CD14-positive monocyte (primary cell): ENCODE results near the gene RAB3GAP1. TPM values are rescaled to one million over a fixed set of nuclear protein-coding genes. Genes with fewer than 3 reads are reported as not detected.

Experiments used
- DNase-seq, 3 donors: peaks; one replicate each; pipeline ENCODE4 v3.0.0-alpha.2; 2011 to 2022
- H2AFZ ChIP-seq: 2 replicates; pipeline ENCODE4 v1.6.0; 2012; ENCODE audit warnings: mild to moderate bottlenecking, low read depth, low read length, inconsistent platforms; ENCODE audit not compliant: insufficient read depth, poor library complexity, severe bottlenecking
- H3K27ac ChIP-seq, 2 donors: 1 replicate in 1 of 2; 2 replicates in 1 of 2; pipeline ENCODE4 v1.5.1; 2012 to 2013; ENCODE audit warnings: low read length in 2 of 2, control low read depth in 1 of 2, inconsistent platforms in 1 of 2, low read depth in 1 of 2, mild to moderate bottlenecking in 1 of 2
- H3K27me3 ChIP-seq, 2 donors: one replicate each; pipeline versions ENCODE4 v1.6.0 to v1.6.1; 2011 to 2013; ENCODE audit warnings: low read length in 2 of 2; ENCODE audit not compliant: control insufficient read depth in 2 of 2, insufficient read depth in 2 of 2
- H3K36me3 ChIP-seq, 2 donors: replicated peaks in 1 of 2; 1 replicate in 1 of 2; 2 replicates in 1 of 2; pipeline versions ENCODE4 v1.5.1 to v1.6.1; 2012 to 2013; ENCODE audit warnings: low read length in 2 of 2, control low read depth in 1 of 2, inconsistent platforms in 1 of 2, mild to moderate bottlenecking in 1 of 2; ENCODE audit not compliant: insufficient read depth in 2 of 2, control insufficient read depth in 1 of 2
- H3K4me1 ChIP-seq, 2 donors: 1 replicate in 1 of 2; 2 replicates in 1 of 2; pipeline versions ENCODE4 v1.5.1 to v1.6.1; 2012 to 2013; ENCODE audit warnings: low read length in 2 of 2, control low read depth in 1 of 2, inconsistent platforms in 1 of 2, mild to moderate bottlenecking in 1 of 2, moderate library complexity in 1 of 2; ENCODE audit not compliant: insufficient read depth in 2 of 2, control insufficient read depth in 1 of 2
- H3K4me2 ChIP-seq: replicated peaks from 2 replicates; pipeline ENCODE3; 2012; ENCODE audit warnings: low read length, moderate library complexity, mild to moderate bottlenecking; ENCODE audit not compliant: poor library complexity, severe bottlenecking; ENCODE audit errors: extremely low read depth
- H3K4me3 ChIP-seq, 3 experiments: fragments of 200-600 bp in 1 of 3; sonication (generic) in 1 of 3; replicated peaks in 1 of 3; 1 replicate in 2 of 3; 2 replicates in 1 of 3; pipeline ENCODE4 v1.5.1; 2011 to 2013; ENCODE audit warnings: low read length in 3 of 3, mild to moderate bottlenecking in 3 of 3, control low read depth in 2 of 3, low read depth in 2 of 3, inconsistent platforms in 1 of 3, moderate library complexity in 1 of 3
- H3K79me2 ChIP-seq: 2 replicates; pipeline ENCODE4 v1.6.0; 2012; ENCODE audit warnings: mild to moderate bottlenecking, control low read depth, inconsistent platforms, low read length, moderate library complexity; ENCODE audit not compliant: insufficient read depth
- H3K9ac ChIP-seq: 2 replicates; pipeline ENCODE4 v1.6.0; 2017; ENCODE audit warnings: low read length, mild to moderate bottlenecking; ENCODE audit not compliant: insufficient read depth, poor library complexity, severe bottlenecking
- H3K9me3 ChIP-seq, 2 donors: replicated peaks in 1 of 2; 1 replicate in 1 of 2; 2 replicates in 1 of 2; pipeline versions ENCODE4 v1.5.1 to v1.6.1; 2012 to 2013; ENCODE audit warnings: low read length in 2 of 2, control low read depth in 1 of 2; ENCODE audit not compliant: control insufficient read depth in 1 of 2, insufficient read depth in 1 of 2
- H4K20me1 ChIP-seq: 2 replicates; pipeline ENCODE4 v1.6.0; 2012; ENCODE audit warnings: mild to moderate bottlenecking, low read length, control low read depth, moderate library complexity; ENCODE audit not compliant: insufficient read depth
- H3K27ac Mint-ChIP-seq, 7 donors: one replicate each; pipeline ENCODE4 v1.8.0; 2020; ENCODE audit warnings: mild to moderate bottlenecking in 7 of 7, mixed read lengths in 7 of 7, moderate library complexity in 6 of 7, inconsistent platforms in 2 of 7
- H3K27me3 Mint-ChIP-seq, 3 donors: one replicate each; pipeline ENCODE4 v1.8.0; 2021 to 2022; ENCODE audit warnings: low read depth in 3 of 3, mild to moderate bottlenecking in 3 of 3, mixed read lengths in 3 of 3, moderate library complexity in 3 of 3, inconsistent platforms in 1 of 3
- H3K36me3 Mint-ChIP-seq, 2 donors: one replicate each; pipeline ENCODE4 v1.8.0; 2020; ENCODE audit warnings: mixed read lengths in 2 of 2, inconsistent platforms in 1 of 2, mild to moderate bottlenecking in 1 of 2
- H3K4me1 Mint-ChIP-seq: one replicate; pipeline ENCODE4 v1.8.0; 2020; ENCODE audit warnings: mild to moderate bottlenecking, mixed read lengths
- H3K4me3 Mint-ChIP-seq, 2 donors: one replicate each; pipeline ENCODE4 v1.8.0; 2020; ENCODE audit warnings: mild to moderate bottlenecking in 2 of 2, mixed read lengths in 2 of 2, moderate library complexity in 1 of 2
- H3K9me3 Mint-ChIP-seq, 7 donors: one replicate each; pipeline ENCODE4 v1.8.0; 2020 to 2022; ENCODE audit warnings: mixed read lengths in 7 of 7, mild to moderate bottlenecking in 6 of 7, moderate library complexity in 6 of 7, inconsistent platforms in 2 of 7
- CTCF ChIP-seq: fragments of 200-600 bp; IDR thresholded peaks from one replicate; pipeline ENCODE4 v1.8.0; 2022; ENCODE audit warnings: antibody characterized with exemption, mild to moderate bottlenecking
- WGBS: methylation state at CpG from one replicate; pipeline ENCODE4 v1.1.5; 2013; ENCODE audit warnings: missing lambda C conversion rate; ENCODE audit not compliant: insufficient coverage; 5-methylcytosine and 5-hydroxymethylcytosine counted together
- intact Hi-C, 2 donors: fragments of 100-400 bp; cut with micrococcal nuclease; formaldehyde crosslinking; loops; one replicate each; pipeline versions ENCODE4 v1.15.0 to v1.15.1; 2023
- polyA plus RNA-seq, 3 donors: library from polyadenylated mRNA; depleted of rRNA in 1 of 3; unstranded in 2 of 3; stranded (reverse) in 1 of 3; fragments of 300-500 nt in 2 of 3; fragments of >200 nt in 1 of 3; fragmentation: Illumina TruSeq in 2 of 3; gene quantifications; 1 replicate in 2 of 3; 2 replicates in 1 of 3; pipeline ENCODE4 v1.2.3, GENCODE V29; 2012 to 2021

RAB3GAP1 gene
- polyA plus RNA-seq, 3 donors = 8.0 to 17.4 (median 11.3) TPM

GRCh38 chr2:135164431-135164830 lies 112.3 kb downstream of the RAB3GAP1 start:
- Histone ChIP-seq H3K9me3 (no peaks in the 10 kb centered on the region), H3K27me3 (no peaks in the 10 kb centered on the region), H3K27ac (no peak overlapping the region), H3K9ac (no peak overlapping the region), H2AFZ (no peak overlapping the region), H3K36me3 (peaks cover 70 to 90% of the 10 kb centered on the region in 2 donors), H4K20me1 (no peaks in the 10 kb centered on the region), H3K4me2 (no peak overlapping the region), H3K79me2 (no peaks in the 10 kb centered on the region), H3K4me3 (no peak overlapping the region), H3K4me1 (no peaks in the 10 kb centered on the region)
- Mint-ChIP-seq H3K4me3 (no peak overlapping the region), H3K27ac (peak overlapping the region in 1 of 7 donors; percentile 18), H3K4me1 (no peaks in the 10 kb centered on the region), H3K9me3 (no peaks in the 10 kb centered on the region), H3K27me3 (peaks cover 0 to 1% (median 0%) of the 10 kb centered on the region in 3 donors), H3K36me3 (peaks cover 77 to 84% of the 10 kb centered on the region in 2 donors)
- no peak for TF ChIP-seq CTCF
- WGBS = no CpG with 5 or more reads among the region's 3 CpGs
- DNase-seq = no peak
- intact Hi-C loops = no loop called here

- Histone ChIP-seq H3K79me2 (no peaks in the 10 kb centered on the region), H2AFZ (no peak overlapping the region), H3K27me3 (no peaks in the 10 kb centered on the region), H3K9ac (no peak overlapping the region), H3K36me3 (peaks cover 79 to 99% of the 10 kb centered on the region in 2 donors), H4K20me1 (no peaks in the 10 kb centered on the region), H3K4me3 (no peak overlapping the region), H3K4me2 (no peak overlapping the region), H3K27ac (no peak overlapping the region), H3K9me3 (no peaks in the 10 kb centered on the region), H3K4me1 (no peaks in the 10 kb centered on the region)
- Mint-ChIP-seq H3K9me3 (peaks cover 0 to 7% (median 0%) of the 10 kb centered on the region in 7 donors), H3K27me3 (no peaks in the 10 kb centered on the region), H3K27ac (no peak overlapping the region), H3K36me3 (peaks cover 87 to 90% of the 10 kb centered on the region in 2 donors), H3K4me3 (no peak overlapping the region), H3K4me1 (no peaks in the 10 kb centered on the region)
- TF ChIP-seq CTCF = no peak
- intact Hi-C loops = no loop called here
- no peak for DNase-seq
- WGBS = no CpG with 5 or more reads among the region's 1 CpG
These were observed 115.2 kb downstream of the RAB3GAP1 start for GRCh38 chr2:135167273-135167672.
